GM12891 (cell line): Measurements from ENCODE around the gene PLCH2.

Source experiments
- PAX5 ChIP-seq: IDR thresholded peaks from 2 replicates; pipeline ENCODE4 v1.6.1; 2011; ENCODE audit warnings: low read length, moderate library complexity, mild to moderate bottlenecking; ENCODE audit not compliant: insufficient read depth, severe bottlenecking
- POLR2A ChIP-seq: IDR thresholded peaks from 2 replicates; pipeline ENCODE4 v1.6.1; 2011; ENCODE audit warnings: low read depth, low read length, control low read depth
- POLR2AphosphoS5 ChIP-seq: IDR thresholded peaks from 2 replicates; pipeline ENCODE4 v1.6.1; 2011; ENCODE audit warnings: low read depth, low read length, control low read depth
- SPI1 ChIP-seq: IDR thresholded peaks from 2 replicates; pipeline ENCODE4 v1.6.1; 2011; ENCODE audit warnings: low read depth, low read length, control low read depth
- TAF1 ChIP-seq: IDR thresholded peaks from 2 replicates; pipeline ENCODE4 v1.6.1; 2011; ENCODE audit warnings: low read depth, low read length, control low read depth

DNA sequence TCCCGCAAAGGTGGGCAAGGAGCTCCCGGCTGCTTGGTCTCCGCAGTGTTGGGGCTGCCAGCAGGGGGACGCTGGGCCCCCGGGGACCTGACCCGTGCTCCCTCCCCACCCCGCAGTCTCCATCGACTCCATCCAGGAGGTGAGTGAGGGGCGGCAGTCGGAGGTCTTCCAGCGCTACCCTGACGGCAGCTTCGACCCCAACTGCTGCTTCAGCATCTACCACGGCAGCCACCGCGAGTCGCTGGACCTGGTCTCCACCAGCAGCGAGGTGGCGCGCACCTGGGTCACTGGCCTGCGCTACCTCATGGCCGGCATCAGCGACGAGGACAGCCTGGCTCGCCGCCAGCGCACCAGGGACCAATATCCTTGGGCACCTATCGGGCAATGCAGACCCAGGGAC, 3.5 kb downstream of the PLCH2 start:
- TF ChIP-seq PAX5 (no peak), POLR2AphosphoS5 (no peak), POLR2A (no peak), TAF1 (no peak), SPI1 (no peak)
